Measurements from ENCODE around the gene CYFIP2.

CYFIP2 gene

DNA sequence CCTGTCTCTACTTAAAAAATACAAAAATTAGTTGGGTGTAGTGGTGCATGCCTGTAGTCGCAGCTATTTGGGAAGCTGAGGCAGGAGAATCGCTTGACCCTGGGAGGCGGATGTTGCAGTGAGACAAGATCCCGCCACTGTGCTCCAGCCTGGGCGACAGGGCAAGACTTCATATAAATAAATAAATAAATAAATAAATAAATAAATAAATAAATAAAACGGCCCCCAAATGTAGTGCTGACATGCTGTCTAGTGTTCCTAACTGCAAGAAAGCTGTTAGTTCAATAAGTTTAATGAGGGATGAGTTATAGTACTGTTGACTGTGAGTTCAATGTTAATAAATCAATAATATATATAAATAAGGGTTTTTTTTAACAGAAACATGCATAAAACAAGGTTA is 7.5 kb upstream of the CYFIP2 start:
- DNase-seq (ENCODE audit: low read depth) = no peak

DNA sequence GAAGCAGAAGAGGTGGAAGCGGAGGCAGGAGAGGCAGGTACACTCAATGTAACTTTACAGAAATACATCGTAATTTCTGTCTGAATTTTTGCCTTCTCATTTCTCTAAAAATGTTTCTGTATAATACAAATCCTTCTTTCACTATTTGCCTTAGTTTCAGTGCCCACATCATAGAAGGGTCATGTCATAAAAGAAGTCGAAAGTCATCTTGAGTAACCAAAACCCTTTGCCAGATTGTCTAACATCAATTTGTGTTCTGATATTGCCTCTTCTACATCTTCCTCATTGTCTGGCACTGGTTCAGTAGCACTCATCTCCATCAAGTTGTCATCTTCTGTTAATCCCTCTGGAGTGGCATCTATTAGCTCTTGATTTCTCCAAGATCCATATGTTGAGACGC is 6.2 kb upstream of the CYFIP2 start:
- no peak for DNase-seq (ENCODE audit: low read depth)

DNA sequence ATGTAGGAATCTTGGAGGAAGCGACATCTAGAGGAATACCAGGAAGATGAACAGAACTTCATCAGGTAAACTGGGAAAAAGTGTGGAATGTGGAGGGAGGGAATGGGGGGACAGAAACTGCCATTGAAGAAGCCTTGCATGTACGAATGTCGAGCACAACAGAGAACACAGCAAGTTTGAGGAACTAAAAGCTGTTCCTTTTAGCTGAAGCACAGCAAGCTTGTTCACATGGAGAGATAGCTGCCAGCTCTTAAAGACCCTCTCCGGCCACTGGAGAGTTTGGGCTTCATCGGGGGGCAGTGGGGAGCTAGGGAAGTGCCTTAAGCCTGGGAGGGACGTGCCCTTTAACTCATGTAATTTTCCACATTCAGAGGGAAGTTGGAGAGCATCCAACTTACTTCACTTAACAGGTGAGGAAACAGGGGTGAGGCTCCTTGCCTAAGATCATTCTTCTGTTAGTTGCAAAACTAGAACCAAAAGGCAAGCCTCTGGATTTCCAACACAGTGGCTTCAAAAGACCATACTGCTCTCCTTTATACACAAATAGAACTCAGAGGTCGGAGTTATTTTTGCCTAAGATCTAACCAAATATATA is 2.3 kb upstream of the CYFIP2 start:
- no peak for DNase-seq (ENCODE audit: low read depth)

DNA sequence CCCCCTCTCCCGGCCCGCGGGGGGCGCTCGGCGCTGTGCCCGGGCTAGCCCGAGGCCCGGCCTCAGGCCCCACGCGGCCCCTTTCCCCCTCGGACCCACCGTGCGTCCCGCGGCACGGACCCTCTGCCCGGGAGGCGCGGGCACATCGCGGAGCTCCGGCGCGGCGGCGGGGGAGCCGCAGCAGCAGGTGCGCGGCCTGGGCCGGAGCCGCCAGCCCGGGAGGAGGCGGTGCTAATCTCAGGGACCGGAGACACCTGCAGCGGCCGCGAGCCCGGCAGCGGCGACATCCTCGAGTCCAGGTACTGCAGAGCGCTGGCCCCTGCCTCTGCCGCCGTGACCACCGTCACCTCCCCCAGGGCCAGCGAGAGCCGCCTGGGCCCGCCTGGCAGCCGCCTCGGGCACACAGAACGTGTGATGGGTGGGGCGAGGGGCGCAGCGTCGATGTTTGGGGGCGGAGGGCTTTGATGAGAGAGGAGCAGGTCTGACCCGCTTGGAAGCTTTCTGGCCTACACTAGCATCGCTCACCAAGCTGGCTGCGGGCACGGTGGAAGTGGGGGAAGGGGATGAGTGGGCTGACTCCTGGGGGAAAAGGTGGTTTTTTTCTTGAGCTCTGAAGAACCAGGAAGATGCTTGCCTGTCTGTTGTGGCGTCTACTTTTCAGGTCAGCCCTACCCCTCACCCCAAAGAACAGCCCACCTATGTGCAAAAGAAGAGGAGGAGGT is 524 bp downstream of the CYFIP2 start:
- no peak for DNase-seq (ENCODE audit: low read depth)

DNA sequence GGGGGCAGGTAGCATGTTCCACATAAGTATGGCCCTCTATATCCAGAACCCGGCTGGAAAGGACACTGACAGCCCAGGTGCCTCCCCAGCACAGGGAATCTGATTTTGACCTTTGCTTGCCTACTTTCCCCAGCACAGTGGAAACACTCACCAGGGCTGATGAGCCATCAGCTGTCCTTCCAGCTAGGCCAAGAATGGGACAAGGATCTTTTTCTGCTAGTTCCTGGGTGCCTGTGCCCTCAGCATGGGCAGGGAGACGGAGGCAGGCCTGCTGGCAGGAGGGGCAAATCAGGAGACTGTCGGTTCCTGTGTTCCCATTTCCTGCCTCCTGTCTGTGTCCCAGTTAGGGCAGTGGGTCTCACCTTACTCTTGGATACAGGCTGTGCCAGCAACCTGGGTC is 1.1 kb downstream of the CYFIP2 start:
- DNase-seq (ENCODE audit: low read depth) = no peak

DNA sequence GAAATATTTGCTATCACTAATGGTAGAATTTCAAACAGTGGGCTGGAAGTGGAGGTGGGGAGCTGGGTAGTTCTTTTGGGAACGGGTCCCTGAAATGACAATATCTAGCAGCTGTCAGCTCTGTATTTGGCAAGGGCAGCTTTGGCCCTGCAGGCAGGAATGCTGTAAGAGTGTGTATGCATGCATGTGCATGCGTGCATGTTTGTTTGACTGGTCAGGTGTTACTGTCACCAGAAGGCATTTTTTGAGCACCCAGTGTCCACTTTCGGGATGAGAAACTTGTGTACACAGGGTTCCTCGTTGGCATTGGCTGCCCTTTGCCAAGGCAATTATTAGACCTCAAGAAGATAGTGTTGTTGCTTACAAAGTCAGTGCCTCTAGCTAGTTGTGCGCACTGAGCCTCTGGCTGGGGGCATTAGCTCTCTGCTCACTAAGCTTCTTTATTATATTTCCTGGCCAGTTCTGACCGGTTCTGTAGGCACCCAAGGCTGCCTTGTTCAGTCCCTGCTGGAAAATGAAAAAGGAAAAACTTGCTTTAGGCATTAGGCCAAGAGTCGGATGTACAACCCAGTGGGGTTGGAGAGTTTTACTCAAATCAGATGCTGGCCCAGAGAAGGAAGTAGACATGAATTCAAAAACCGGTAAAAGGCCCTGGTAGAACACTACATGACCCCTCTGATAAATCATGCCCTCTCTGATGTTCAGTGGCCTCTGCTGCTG is 2.0 kb downstream of the CYFIP2 start:
- DNase-seq (ENCODE audit: low read depth) = no peak

DNA sequence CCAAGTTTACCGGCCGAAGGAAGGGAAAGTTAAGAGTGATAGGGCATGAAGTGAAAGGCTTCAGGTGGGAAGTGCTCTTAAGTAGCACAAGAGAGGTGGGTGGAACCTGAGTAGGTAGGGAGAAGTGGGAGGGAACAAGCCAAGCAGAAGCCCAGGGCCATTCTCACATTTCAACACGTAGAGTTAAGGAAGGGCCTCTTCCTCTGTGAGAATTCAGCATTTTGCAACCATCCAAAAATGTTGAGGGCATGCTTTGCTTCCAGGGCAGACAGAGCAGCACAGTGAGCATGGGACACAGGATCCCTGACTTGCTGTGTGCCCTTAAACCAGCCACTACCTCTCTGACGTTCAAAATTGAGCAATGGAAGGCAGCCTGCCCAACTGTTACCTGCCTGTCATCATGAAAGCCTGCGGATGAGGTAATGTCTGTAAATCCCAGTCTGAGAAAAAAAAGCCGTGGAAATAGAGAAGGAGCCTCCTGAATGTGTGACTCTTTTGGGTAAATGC is 3.3 kb downstream of the CYFIP2 start:
- no peak for DNase-seq (ENCODE audit: low read depth)

DNA sequence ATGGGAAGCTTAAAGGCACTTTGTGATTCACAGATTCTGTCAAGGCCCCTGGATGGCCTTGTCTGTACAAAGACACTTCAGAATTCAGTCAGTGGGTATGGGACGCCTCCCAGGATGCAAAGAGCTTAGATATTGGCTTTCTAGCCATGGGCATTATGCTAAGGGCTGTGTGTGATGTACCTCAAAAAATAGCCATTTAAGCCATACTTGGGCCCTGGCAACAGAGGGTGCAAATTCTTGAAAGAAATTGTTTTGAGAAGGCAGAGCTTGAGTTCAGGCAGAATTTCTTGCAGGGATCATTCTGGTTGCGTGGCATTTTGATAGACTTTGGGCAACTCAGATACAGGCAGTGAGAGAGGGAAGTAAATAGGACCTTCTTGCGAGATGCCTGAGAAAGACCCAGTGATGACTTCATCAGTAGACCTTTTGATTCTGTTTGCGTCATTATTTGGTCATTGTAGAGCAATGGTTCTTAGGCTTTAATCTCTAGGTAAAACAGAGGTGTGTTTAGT is 3.9 kb downstream of the CYFIP2 start:
- DNase-seq (ENCODE audit: low read depth) = no peak

DNA sequence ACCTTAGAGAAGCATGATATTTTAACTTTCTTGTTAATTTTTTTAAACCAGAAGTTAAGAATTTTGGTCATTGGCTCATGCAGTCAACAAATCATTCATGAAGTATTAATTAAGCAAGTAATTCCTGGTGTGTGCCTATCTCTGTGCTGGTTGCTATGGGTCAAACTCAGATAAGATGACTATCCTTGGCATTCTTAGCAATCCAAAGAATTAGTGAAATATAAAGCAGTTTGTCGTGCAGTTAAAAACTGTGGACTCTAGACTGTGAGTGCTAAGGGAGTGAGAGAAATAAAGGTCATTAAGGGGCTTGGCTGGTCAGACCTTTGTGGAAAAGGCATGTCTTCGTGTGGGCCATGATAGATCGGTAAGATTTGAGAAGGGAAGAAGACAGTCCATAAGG is 4.8 kb downstream of the CYFIP2 start:
- no peak for DNase-seq (ENCODE audit: low read depth)

DNA sequence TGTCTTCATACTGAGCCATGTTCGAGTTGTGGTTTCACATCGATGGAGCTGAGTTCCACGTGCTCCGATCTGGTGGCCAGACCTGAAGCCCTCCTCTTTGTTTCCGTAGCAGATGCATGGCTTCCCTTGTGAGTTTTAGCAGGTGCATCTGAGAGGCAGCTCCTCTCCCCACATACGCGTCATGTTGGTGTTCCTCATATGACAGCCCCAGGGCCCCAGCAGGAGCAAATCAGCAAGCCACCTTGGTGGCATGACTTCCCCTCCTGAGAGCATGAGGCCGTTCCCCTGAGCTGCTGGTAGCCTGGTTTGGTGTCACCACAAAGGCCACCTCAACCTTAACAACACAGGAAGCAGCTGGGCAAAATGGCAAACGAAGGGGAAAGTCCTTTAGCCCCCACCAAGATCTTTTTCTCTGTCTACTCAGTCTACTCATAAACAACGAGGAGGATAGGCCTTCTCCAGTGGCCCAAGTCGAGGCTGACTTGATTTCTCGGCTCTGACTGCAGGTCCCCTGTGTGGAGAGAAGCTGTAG is 5.9 kb downstream of the CYFIP2 start:
- DNase-seq (ENCODE audit: low read depth) = no peak

DNA sequence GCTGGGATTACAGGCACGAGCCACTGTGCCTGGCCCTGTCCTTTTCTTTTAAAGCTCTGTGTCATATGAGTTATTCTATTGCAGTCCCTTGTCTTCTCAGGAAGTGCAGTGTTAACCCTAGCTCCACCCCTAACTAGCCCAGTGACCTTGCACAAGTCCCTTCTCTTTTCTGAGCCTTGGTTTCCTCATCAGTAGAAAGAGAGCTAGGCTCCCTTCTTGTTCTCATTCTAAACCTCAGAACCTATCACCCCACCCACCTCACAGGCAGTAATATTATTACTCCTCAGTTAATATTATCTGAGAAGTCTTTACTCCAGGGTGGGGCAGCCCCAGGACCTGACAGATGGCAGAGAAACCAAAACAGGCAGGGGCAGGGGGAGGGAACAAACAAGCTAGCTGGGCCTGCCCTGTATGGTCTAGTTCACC is 7.2 kb downstream of the CYFIP2 start:
- DNase-seq (ENCODE audit: low read depth) = no peak

DNA sequence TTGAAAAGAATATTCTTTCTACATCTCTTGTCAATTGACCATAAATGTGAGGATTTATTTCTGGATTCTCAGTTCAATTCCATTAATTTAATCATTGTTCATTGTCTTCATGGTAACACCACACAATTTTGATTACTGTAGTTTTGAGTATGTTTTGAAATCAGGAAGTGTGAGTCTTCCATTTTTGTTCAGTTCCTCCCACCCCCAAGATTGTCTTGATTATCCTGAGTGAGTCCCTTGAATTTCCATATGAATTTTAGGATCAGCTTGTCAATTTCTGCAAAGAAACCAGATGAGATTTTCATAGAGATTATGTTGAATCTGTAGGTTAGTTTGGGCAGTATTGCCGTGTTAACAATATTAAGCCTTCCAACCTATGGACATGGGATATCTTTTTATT is 9.5 kb downstream of the CYFIP2 start:
- no peak for DNase-seq (ENCODE audit: low read depth)

DNA sequence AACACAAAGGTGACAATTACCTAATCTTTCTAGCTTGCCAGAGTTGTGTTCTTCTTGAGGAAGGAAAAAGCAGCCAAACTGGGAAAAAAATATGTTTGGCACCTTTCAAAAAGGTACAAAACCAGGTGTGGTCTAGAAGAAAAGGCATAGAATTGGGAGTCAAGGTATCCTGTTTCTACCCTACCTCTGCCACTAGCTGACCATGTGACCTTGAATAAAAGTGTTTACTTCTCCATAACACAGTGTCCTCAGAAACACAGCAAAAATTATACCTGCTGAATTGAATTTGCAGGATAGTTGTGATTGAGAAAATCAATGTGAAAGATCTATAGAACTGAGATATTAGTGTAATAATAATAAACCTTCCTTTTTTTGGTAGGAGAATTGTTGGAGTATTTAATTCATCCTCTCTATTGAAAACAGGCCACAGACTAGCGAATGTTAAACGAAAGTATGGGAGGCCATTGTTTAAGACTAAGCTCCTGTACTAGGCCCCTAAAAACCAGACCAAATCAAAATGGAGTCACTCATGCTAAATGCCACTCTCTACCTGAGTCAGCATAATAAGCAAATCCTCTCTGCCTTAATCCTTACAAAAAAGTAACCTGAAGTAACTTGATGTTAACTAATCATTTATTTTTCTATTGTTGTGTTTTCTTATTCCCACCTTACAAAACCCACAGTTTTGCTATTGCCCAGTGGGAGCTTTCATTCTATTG is 12.6 kb downstream of the CYFIP2 start:
- DNase-seq (ENCODE audit: low read depth) = no peak

DNA sequence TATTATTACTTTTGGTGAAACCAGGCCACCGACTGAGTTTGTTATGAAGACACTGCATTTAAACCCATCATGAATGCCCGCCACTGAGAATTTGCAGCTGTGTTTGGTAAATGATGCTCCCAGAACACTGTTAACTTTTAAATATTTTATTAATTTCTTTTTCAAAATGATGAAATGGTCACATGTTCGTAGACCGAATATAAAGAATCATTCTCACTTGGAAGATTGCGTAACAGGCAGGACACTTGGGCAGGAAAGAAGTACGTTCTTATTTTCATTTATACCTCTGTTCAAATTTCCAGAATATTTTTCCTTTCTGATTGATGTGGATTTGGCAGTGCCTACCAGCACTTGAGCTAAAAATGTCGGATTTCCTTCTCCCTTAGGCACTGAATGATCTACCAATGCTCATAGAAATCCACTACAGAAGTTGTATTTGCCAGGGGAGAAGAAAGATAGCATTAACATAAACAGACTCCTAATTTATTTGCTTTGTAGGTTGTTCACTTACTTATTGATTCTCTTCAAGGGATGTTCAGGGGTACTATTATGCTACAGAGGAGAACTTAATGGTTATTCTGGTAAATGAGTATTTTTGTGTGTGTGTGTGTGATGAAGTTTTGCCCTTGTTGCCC is 13.8 kb downstream of the CYFIP2 start:
- no peak for DNase-seq (ENCODE audit: low read depth)

DNA sequence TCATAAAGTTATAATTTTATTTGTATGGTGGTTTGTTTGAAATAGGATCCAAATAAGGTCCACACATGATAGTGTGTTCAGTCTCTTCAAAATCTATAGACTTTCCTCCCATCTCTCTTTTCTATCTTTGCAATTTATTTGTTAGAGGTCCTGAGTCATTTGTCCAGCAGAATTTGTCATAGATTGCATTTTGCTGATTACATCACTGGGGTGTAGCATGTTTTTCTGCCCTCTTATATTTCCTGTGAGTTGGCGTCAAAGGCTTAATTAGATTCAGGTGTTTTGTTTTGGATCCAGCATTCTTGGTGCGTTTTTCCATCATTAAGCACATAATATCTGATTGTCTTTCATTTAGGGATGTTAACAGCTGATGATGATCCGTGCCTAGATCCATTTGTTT is 15.0 kb downstream of the CYFIP2 start:
- peak; percentile 37 for DNase-seq (ENCODE audit: low read depth)

DNA sequence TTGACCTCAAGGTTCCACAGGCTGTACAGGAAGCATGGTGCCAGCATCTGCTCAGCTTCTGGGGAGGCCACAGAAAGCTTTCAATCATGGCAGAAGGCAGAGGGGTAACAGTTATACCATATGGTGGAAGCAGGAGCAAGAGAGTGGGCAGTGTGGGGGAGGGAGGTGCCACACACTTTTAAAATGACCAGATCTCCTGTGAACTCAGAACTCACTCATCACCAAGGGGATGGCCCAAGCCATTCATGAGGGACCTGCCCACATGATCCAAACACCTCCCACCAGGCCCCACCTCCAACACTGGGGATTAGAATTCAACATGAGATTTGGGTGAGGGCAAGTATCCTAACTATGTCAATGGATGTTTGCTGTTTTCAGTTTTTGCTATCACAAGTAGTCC is 16.2 kb downstream of the CYFIP2 start:
- DNase-seq (ENCODE audit: low read depth) = no peak

DNA sequence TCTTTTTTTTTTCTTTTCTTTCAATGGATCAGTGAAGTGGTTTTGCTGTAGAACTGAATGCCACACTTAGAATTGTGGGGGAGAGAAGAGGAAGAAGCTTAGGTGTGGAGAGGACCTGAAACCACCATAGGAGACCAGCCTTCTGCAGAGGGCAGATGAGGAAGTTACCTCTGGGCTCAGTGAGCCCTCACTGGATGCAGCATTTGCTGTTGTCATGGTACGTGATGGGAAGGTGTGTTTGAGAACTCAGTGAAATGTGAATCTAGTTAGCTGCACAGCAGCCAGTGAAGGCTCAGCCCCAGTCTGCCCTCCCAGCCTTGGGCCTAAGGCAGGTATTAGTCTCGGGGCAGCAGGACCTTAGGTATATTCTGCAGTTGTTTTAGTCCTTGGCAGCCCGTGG is 17.5 kb downstream of the CYFIP2 start:
- no peak for DNase-seq (ENCODE audit: low read depth)

DNA sequence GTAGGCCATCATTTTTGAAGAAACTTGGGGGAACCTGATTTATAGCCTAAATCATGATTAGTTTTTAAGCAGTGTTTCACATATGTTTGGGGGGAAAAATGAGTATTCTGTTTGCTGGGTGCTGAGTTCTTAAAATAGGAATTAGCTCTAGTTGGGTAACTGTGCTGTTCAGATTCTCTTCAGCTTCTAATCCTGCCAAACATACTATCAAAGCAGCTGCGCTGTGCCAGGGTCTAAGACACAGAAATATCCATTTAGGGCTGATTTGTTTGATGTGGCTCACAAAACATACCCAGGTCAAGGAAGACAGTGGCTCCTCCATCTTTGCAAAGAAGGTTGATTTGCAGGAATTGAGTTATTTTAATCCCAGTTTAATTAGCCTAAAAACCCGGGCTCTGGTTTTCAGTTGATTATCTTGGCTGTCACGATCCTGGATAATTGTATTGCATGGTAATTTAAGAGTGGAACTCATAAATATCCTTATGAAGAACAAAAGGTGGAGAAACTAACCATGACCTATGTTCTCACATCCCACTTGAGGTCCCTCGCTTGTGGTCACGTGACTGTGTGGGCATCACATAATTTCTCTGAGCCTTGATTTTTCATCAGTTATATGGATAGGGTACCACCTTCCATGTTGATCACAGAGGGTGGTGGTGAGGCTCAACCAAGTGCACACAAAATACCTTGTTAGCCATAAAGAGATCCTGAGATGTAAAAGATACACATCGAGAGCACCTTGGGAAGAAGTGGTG is 18.7 kb downstream of the CYFIP2 start:
- no peak for DNase-seq (ENCODE audit: low read depth)

DNA sequence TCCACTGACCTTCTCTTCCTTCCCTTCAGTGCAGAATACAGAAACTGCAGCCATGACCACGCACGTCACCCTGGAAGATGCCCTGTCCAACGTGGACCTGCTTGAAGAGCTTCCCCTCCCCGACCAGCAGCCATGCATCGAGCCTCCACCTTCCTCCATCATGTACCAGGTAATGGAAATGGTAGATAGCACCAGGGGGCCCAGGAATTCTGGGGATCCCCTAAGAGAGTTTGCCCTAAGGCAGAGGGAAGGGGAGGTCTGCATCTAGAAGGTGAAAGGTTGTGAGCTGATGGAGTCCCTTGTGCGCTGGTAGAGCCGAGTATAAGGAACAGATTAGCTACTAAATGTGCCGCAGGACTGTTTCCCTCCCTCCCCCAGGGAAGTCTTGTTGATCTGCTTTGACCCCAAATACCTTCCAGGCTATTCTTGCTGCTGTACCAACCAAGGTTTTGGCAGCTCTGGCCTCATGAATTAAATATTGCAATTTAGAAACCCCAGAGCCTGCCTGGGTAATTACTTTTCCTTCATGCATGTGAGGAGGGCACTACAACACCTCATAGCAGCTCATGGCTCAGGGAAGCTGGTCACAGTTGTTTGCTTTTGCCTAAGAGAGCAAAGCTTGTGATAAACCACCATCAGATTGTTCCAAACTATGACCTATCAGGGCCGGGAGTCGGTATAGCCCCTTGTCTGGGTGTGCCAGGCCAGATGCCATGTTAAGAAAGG is 19.6 kb downstream of the CYFIP2 start:
- no peak for DNase-seq (ENCODE audit: low read depth)

DNA sequence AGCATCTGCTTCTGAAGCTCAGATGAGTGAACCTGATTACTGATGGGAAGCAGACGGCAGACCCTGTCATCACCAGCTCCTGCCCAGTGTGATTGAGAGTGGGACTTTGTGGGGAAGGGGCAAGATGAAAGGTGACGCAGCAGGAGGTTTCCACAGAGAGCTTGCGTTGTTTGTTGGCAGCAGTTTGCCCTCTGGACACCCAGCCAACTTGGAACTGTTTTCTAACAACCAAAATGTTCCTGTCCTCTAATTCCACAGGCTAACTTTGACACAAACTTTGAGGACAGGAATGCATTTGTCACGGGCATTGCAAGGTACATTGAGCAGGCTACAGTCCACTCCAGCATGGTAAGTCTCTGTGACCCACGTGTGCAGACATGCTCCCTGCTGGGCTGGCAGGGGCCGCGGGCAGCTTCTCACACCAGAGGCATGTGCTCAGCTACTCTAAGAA is 20.9 kb downstream of the CYFIP2 start:
- DNase-seq (ENCODE audit: low read depth) = no peak
